ENCODE results near the gene PTEN. TPM values are rescaled to one million over a fixed set of nuclear protein-coding genes. Genes with fewer than 3 reads are reported as not detected.
"Not testable (repeated sequence)": the region's sequence is repeated elsewhere in the genome, so short reads cannot be mapped to it uniquely, and the experiment has no call there.

Gene PTEN
- total RNA-seq (10 to 100 TPM; 72.5 to 80.2 (median 75.5) TPM), polyA plus RNA-seq (28.2 TPM)
- long read RNA-seq, donor 1, full-length matches to known transcripts, result 149 of 173 reads
- long read RNA-seq, donor 1, partial matches to known transcripts, result 7 of 173 reads
- long read RNA-seq, donor 1, other reads (novel, unspliced or antisense), result 17 of 173 reads
- long read RNA-seq, donor 2, full-length matches to known transcripts, result 37 of 45 reads
- long read RNA-seq, donor 2, partial matches to known transcripts, result 2 of 45 reads
- long read RNA-seq, donor 2, other reads (novel, unspliced or antisense), result 6 of 45 reads
- long read RNA-seq, donor 3, full-length matches to known transcripts, result 14 of 52 reads
- long read RNA-seq, donor 3, partial matches to known transcripts, result 0 of 52 reads
- long read RNA-seq, donor 3, other reads (novel, unspliced or antisense), result 38 of 52 reads
- long read RNA-seq, donor 4, full-length matches to known transcripts, result 76 of 88 reads
- long read RNA-seq, donor 4, partial matches to known transcripts, result 2 of 88 reads
- long read RNA-seq, donor 4, other reads (novel, unspliced or antisense), result 10 of 88 reads

DNA sequence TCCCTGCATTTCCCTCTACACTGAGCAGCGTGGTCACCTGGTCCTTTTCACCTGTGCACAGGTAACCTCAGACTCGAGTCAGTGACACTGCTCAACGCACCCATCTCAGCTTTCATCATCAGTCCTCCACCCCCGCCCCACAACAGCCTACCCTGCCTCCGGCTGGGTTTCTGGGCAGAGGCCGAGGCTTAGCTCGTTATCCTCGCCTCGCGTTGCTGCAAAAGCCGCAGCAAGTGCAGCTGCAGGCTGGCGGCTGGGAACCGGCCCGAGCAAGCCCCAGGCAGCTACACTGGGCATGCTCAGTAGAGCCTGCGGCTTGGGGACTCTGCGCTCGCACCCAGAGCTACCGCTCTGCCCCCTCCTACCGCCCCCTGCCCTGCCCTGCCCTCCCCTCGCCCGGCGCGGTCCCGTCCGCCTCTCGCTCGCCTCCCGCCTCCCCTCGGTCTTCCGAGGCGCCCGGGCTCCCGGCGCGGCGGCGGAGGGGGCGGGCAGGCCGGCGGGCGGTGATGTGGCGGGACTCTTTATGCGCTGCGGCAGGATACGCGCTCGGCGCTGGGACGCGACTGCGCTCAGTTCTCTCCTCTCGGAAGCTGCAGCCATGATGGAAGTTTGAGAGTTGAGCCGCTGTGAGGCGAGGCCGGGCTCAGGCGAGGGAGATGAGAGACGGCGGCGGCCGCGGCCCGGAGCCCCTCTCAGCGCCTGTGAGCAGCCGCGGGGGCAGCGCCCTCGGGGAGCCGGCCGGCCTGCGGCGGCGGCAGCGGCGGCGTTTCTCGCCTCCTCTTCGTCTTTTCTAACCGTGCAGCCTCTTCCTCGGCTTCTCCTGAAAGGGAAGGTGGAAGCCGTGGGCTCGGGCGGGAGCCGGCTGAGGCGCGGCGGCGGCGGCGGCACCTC, at the start of gene PTEN, which contains the start of gene KLLN:
PTEN (plus strand) TSS at position 573 of the 891 bp plus-strand sequence. CDS start 845 bp downstream, outside the sequence.
KLLN (minus strand) TSS at position 481 of the 891 bp plus-strand sequence. CDS start 1,046 bp downstream, outside the sequence.
- under 1% methylated on average over 89 of the region's 89 CpGs for WGBS
- Histone ChIP-seq H3K27ac (ENCODE audit: low read length) (peak within 1 kb of the TSS; percentile 99), H3K4me3 (ENCODE audit: low read length) (peak within 1 kb of the TSS; percentile 77), H3K27me3 (ENCODE audit: control insufficient read depth, insufficient read depth) (no peaks in the 10 kb centered on the region), H3K9me3 (ENCODE audit: control insufficient read depth, low read length) (no peaks in the 10 kb centered on the region), H3K4me1 (ENCODE audit: control insufficient read depth, insufficient read depth, low read length) (no peaks in the 10 kb centered on the region)
- intact Hi-C loops (cut with DNase I), result loop anchor here in 2 of 4 donors (5.0 to 10.0 kb wide), 5 partner anchors 252 to 524 kb away; no protein-coding TSS in a partner anchor
- DNase-seq (peak; percentile 90 to 97 (median 96)), ATAC-seq (peak; percentile 81 to 86)

DNA sequence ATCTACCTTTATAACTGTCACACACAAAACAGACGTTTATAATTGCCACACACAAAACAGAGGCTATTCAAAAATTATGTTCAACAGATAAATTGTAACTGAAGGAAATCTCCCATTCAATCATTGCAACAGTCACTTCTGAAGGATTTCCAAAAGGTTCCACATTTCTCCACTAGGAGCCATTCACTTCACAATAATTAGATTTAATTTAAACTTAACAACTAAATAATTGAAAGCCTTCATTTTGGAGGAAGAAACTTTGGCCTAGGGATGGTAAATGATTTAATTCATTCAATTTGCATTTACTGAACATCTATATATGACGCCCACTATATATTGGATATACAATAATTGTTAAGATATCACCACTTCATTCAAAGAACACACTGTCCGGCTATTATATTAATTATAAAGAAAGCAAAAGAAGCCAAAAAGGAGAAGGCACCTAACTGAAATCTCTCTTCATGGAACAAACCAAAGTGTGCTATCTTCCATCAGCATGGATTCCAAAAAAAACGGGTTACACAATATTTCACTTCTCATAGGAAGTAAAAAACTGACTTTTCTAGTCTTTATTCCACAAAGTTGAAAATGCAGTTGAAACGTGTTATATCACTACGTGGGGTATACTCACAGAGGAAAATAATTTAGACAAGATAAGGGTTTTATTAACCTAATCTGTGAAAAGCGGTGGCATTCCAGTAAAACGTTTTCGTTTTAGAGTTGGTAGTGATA, 47.1 kb upstream of the PTEN start:
- intact Hi-C loops (cut with DNase I), result no loop called here

DNA sequence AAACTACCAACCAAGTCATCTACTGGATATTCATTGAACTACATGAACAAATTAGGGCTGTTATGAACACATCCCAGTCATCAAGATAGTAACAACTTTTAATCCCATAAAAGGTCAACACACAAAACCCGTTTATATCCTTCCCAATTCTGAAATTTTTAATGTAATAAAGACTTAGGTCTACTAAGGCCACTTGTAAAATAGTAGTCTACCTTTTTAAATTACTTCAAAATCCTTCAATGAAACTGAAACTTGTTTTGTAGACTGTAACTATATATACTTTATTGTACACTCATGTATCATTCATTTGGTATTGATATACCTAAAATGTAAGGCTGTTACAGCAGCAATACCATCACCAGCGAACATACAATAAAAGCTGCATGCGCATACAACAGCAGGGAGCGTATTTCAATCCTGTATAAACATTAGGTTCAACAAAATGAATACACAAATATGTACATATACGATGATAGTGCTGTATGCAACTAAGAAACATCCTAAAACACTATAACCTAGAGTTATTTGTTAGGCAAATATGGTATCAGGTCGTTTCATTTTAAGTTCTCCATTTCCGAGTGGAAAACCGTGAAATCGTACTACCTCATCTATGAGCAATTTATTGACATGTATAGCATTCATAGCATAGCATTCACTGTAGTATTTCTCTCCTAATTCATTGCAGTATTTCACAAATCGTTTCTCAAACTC, 46.4 kb upstream of the PTEN start:
- WGBS, result 28% methylated on average over 10 of the region's 10 CpGs
- intact Hi-C loops (cut with DNase I), result no loop called here
- Histone ChIP-seq H3K27me3 (ENCODE audit: control insufficient read depth, insufficient read depth) (no peaks in the 10 kb centered on the region), H3K27ac (ENCODE audit: low read length) (no peak overlapping the region), H3K4me3 (ENCODE audit: low read length) (peak overlapping the region; percentile 78), H3K4me1 (ENCODE audit: control insufficient read depth, insufficient read depth, low read length) (no peaks in the 10 kb centered on the region), H3K9me3 (ENCODE audit: control insufficient read depth, low read length) (no peaks in the 10 kb centered on the region)
- DNase-seq (no peak), ATAC-seq (no peak)

More for the DNA sequence above, 47.1 kb upstream of the PTEN start:
- DNase-seq, result no peak
- Histone ChIP-seq H3K9me3 (ENCODE audit: control insufficient read depth, low read length) (no peaks in the 10 kb centered on the region), H3K4me1 (ENCODE audit: control insufficient read depth, insufficient read depth, low read length) (no peaks in the 10 kb centered on the region), H3K27me3 (ENCODE audit: control insufficient read depth, insufficient read depth) (no peaks in the 10 kb centered on the region), H3K4me3 (ENCODE audit: low read length) (peak overlapping the region; percentile 78), H3K27ac (ENCODE audit: low read length) (no peak overlapping the region)
- no peak for ATAC-seq
- 63% methylated on average over 9 of the region's 9 CpGs for WGBS

- ATAC-seq (peak; percentile 99), DNase-seq (peak; percentile 86 to 93 (median 92))
- under 1% methylated on average over 60 of the region's 60 CpGs for WGBS
- intact Hi-C loops (cut with DNase I), result no loop called here
- peak within 1 kb of the TSS; percentile 78 for H3K4me3 ChIP-seq (ENCODE audit: low read length)
- H3K27ac ChIP-seq (ENCODE audit: low read length), result peak within 1 kb of the TSS; percentile 89
- H3K27me3 ChIP-seq (ENCODE audit: control insufficient read depth, insufficient read depth), result no peaks in the 10 kb centered on the region
- no peaks in the 10 kb centered on the region for H3K9me3 ChIP-seq (ENCODE audit: control insufficient read depth, low read length)
- no peaks in the 10 kb centered on the region for H3K4me1 ChIP-seq (ENCODE audit: control insufficient read depth, insufficient read depth, low read length)
Observed at GRCh38 chr10:87817609-87818504, 45.6 kb upstream of the PTEN start, which contains the start of gene ATAD1. ATAD1 (minus strand) TSS chr10:87818226; CDS start chr10:87814599, 3,627 bp downstream.

DNA sequence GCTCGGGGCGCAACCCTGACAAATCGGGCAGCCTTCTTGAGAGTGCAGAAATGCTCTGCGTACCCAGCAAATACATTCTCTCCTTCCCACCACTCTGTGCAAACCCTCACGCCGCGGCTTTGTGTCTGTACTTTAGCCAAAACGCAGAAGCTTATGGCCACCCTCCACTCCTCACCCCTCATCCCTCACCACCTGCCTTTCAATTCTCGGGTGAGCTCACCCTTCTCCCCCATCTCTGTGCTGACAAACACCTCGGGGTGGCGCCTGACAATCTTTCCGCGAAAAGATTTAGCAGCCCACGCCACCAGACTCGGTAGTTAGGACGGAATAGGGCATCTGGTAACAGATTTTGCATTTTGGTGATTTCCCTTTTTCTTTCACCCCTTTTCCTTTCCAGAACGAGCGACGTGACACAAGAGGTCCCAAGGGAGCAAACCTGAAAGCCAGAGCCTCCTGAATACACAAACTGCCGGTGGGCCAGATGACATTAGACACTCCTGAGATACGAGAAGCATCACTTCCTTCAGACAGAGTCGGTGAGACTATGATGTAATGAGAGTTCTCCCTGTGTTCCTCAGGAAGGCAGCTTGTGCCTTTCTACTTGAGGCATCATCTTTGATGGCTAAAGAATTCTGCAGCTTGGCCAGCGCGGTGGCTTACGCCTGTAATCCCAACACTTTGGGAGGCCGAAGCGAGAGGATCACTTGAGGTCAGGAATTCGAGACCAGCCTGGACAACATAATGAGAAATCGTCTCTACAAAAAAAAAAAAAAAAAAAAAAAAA, 44.7 kb upstream of the PTEN start:
- Histone ChIP-seq H3K27me3 (ENCODE audit: control insufficient read depth, insufficient read depth) (no peaks in the 10 kb centered on the region), H3K4me3 (ENCODE audit: low read length) (peak overlapping the region; percentile 78), H3K9me3 (ENCODE audit: control insufficient read depth, low read length) (no peaks in the 10 kb centered on the region), H3K4me1 (ENCODE audit: control insufficient read depth, insufficient read depth, low read length) (no peaks in the 10 kb centered on the region), H3K27ac (ENCODE audit: low read length) (peak overlapping the region; percentile 89)
- DNase-seq, result peak in 1 of 3 donors; percentile 46
- peak; percentile 50 to 60 for ATAC-seq
- 17% methylated on average over 29 of the region's 29 CpGs for WGBS
- intact Hi-C loops (cut with DNase I), result no loop called here

GRCh38 chr10:87819289-87819585, 44.2 kb upstream of the PTEN start:
- no peak for DNase-seq
- intact Hi-C loops (cut with DNase I), result no loop called here
- H3K27me3 ChIP-seq (ENCODE audit: control insufficient read depth, insufficient read depth), result no peaks in the 10 kb centered on the region
- no peak overlapping the region for H3K27ac ChIP-seq (ENCODE audit: low read length)
- no peaks in the 10 kb centered on the region for H3K4me1 ChIP-seq (ENCODE audit: control insufficient read depth, insufficient read depth, low read length)
- 94% methylated on average over 6 of the region's 6 CpGs for WGBS
- no peaks in the 10 kb centered on the region for H3K9me3 ChIP-seq (ENCODE audit: control insufficient read depth, low read length)
- ATAC-seq, result no peak
- H3K4me3 ChIP-seq (ENCODE audit: low read length), result no peak overlapping the region

GRCh38 chr10:87826653-87827052, 36.8 kb upstream of the PTEN start:
- H3K27me3 ChIP-seq (ENCODE audit: control insufficient read depth, insufficient read depth), result no peaks in the 10 kb centered on the region
- H3K27ac ChIP-seq (ENCODE audit: low read length), result no peak overlapping the region
- no peaks in the 10 kb centered on the region for H3K9me3 ChIP-seq (ENCODE audit: control insufficient read depth, low read length)
- no peak overlapping the region for H3K4me3 ChIP-seq (ENCODE audit: low read length)
- ATAC-seq (no peak), DNase-seq (no peak)
- no peaks in the 10 kb centered on the region for H3K4me1 ChIP-seq (ENCODE audit: control insufficient read depth, insufficient read depth, low read length)
- intact Hi-C loops (cut with DNase I), result no loop called here

GRCh38 chr10:87827681-87828080, 35.7 kb upstream of the PTEN start:
- H3K27ac ChIP-seq (ENCODE audit: low read length), result no peak overlapping the region
- 93% methylated on average over 2 of the region's 2 CpGs for WGBS
- intact Hi-C loops (cut with DNase I), result no loop called here
- ATAC-seq (no peak), DNase-seq (no peak)
- H3K27me3 ChIP-seq (ENCODE audit: control insufficient read depth, insufficient read depth), result no peaks in the 10 kb centered on the region
- no peak overlapping the region for H3K4me3 ChIP-seq (ENCODE audit: low read length)
- no peaks in the 10 kb centered on the region for H3K9me3 ChIP-seq (ENCODE audit: control insufficient read depth, low read length)
- no peaks in the 10 kb centered on the region for H3K4me1 ChIP-seq (ENCODE audit: control insufficient read depth, insufficient read depth, low read length)

DNA sequence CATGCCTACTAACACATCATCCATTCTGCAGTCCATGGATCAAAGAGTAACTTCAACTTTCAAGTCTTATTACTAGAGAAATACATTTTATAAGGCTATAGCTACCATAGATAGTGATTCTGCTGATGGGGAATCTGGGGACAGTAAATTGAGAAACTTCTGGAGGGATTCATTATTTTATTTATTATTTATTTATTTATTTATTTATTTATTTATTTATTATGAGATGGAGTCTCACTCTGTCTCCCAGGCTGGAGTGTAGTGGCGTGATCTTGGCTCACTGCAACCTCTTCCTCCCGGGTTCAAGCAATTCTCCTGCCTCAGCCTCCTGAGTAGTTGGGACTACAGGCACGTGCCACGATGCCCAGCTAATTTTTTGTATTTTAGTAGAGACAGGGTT, 34.4 kb upstream of the PTEN start:
- H3K4me1 ChIP-seq (ENCODE audit: control insufficient read depth, insufficient read depth, low read length); H3K27me3 ChIP-seq (ENCODE audit: control insufficient read depth, insufficient read depth); H3K27ac ChIP-seq (ENCODE audit: low read length); H3K4me3 ChIP-seq (ENCODE audit: low read length); ATAC-seq; H3K9me3 ChIP-seq (ENCODE audit: control insufficient read depth, low read length); DNase-seq; intact Hi-C loops (cut with DNase I): not testable (repeated sequence)
- 92% methylated on average over 4 of the region's 4 CpGs for WGBS

Data from right cardiac atrium (tissue), 5 donors.